Stimulated activated CD4-positive, alpha-beta T cell treated with anti-CD3 and anti-CD28 coated beads, Interleukin-4, amount 100 ng/mL, for 48 hours (primary cell): Measurements from ENCODE around the gene HSPA12A.

Source experiments
- DNase-seq, 2 donors: peaks; one replicate each; pipeline ENCODE4 v3.0.0-alpha.2; 2020; ENCODE audit warnings: low read depth in 2 of 2

Gene HSPA12A, protein sequence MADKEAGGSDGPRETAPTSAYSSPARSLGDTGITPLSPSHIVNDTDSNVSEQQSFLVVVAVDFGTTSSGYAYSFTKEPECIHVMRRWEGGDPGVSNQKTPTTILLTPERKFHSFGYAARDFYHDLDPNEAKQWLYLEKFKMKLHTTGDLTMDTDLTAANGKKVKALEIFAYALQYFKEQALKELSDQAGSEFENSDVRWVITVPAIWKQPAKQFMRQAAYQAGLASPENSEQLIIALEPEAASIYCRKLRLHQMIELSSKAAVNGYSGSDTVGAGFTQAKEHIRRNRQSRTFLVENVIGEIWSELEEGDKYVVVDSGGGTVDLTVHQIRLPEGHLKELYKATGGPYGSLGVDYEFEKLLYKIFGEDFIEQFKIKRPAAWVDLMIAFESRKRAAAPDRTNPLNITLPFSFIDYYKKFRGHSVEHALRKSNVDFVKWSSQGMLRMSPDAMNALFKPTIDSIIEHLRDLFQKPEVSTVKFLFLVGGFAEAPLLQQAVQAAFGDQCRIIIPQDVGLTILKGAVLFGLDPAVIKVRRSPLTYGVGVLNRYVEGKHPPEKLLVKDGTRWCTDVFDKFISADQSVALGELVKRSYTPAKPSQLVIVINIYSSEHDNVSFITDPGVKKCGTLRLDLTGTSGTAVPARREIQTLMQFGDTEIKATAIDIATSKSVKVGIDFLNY

DNA sequence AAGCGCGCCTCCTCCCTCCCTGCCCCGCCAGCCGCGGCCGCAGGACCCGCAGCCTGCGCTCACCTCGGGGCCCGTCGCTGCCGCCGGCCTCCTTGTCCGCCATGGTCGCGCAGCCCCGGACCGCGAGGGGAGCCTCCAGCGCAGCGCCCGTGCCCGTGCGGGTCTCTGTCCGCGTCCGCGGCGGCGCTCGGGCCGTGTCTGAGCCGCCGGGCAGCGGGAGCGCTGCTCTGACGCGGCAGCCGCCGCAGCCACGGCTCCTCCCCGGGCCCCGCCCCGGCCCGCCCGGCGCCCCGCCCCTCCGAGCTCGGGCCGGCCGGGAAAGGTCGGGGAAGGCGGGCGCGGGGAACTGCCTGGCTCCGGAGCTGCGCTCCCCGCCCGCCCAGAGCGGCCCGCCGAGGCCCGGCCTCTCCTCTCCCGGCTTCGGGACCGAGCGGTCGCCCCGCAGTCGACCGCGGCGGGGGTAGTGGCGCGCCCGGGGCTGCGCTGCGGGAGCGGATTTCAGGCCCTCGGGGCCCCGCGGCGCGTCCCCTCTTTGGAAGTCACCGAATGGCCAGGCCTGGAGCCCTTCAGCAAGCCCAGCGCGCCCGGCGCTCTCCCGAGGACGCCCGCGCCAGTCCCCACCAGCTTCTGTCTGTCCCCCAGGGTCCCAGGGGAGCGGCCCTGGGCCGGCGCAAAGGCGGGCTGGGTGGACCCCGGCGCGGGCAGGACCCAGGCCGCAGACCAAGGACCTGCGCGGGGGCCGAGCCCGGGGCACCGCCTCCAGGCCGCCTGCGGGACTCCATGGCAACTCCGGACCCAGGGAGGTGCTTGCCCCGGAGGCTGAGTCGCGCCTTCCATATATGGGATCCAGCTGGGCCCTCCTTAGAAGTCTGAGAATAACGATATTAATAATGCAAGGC lies at the start of gene HSPA12A:
Gene HSPA12A (minus strand): TSS at position 200 of the 899 bp plus-strand sequence. CDS start 97 bp downstream, at position 103.
- peak; percentile 44 for DNase-seq

DNA sequence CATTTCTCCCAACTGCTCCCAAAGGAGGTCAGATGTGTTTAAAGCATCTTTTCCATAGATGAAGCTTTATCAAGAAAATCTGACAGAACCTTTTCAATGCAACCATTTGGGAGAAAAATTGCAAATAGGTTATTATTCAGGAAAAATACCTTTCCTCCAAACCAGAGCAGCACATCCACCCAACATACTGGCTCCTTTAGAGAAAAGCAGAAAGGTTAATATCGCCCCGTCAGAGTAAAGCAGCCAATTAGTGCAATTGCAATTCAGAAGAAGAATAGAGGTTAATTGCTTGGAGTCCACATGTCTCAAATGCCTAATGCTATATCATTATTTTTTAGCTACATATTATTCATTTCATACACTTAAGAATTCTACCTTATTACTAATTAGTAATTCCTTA lies 48.9 kb upstream of the HSPA12A start:
- no peak for DNase-seq

DNA sequence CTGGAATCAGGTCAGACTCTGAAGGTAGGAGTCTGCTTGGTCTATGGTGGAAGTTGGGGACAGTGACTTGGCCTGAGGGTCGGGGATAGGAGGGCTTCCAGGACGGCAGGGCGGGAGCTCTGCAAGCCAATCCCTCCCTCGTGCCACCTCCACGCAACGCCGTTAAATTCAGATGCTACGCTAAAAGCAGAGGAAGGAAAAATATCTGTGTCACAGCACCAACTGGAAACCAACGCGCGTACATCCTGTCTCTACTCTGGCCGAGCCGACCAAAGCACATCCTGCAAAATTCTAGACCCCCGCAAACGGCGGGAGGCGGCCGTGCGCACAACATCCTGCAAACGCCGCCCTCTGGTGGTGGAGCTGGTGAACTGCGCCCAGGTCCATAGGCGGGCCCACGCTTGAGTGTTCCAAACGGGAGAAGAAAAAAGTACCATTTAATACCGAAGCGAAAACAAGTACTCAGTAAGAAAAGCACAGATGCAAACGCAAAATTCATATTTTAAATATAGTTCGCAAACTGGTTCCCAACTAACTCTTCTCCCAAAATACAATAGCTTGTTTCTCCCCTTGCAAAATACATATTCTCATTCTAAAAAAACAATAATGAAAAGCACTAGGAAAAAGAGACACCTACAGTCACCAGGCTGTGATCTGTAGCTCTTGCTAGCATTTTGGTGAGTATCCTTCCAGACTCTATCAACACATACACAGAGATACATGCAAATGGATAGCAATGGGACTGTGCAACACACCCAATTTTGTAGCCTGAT lies 45.7 kb upstream of the HSPA12A start:
- peak; percentile 57 to 67 for DNase-seq

DNA sequence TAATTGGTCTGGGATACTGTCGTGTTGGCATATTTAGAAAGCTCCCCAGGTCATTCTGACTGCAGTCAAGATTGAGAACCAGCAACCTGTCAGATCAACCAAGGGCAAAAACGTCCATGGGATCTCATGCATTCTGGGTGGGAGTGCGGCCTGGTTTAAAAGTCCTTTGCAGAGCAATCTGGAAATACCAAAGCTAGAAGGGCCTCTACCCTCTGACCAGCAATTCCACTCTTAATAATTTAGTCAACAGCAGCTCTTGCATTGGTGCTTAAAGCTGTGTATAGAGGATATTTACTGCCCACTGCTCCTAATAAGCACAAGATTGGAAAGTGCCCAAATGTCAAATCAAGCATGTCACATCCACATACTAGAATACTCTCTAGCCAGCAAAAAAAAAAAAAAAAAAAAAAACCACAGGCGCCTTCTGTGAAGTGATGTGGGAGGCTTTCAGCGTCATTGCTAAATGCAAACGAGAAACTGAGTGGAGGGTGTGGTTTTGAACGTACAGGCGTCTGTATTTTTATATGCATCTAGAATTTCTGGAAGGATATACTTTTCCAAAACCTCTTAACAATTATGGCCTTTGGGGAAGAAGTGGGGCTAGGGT lies 44.8 kb upstream of the HSPA12A start:
- DNase-seq = no peak

DNA sequence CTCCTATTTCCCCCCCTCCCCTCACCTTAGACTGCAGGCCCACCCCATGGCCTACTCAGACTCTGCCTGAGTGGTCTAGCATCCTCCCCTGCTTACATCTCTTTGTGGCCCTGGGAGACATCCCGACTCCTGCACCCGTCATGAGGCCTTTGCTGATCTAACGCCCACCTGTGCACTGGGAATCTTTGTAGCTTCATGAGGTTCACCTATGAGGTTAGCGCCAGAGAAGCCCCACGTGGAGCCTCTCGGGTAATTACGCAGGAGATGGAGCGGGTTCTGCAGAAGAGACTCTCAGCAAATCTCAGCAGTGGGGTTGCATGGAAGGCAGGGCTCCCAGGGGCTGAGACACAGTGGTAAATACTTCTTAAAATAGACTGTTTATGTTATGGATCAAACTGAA lies 43.5 kb upstream of the HSPA12A start:
- DNase-seq = no peak

DNA sequence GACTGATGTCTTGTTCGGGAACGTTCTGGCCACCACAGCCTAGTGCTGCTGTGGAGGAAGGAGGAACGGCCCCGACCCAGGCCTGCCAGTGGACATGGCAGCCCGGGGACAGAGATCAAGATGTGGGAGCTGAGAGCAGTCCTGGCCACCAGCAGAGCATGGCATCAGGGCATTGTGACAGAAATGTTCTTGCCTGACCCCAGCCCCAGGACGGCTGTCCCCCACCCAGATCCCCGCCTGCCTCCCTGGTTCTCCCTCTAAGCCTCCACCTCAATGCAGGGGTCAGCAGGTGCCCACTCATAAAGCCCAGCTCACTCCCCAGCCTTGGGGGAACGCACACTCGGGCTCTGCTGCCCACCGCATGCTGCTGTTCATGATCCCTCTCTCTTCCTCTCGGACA lies 42.9 kb upstream of the HSPA12A start:
- no peak for DNase-seq

DNA sequence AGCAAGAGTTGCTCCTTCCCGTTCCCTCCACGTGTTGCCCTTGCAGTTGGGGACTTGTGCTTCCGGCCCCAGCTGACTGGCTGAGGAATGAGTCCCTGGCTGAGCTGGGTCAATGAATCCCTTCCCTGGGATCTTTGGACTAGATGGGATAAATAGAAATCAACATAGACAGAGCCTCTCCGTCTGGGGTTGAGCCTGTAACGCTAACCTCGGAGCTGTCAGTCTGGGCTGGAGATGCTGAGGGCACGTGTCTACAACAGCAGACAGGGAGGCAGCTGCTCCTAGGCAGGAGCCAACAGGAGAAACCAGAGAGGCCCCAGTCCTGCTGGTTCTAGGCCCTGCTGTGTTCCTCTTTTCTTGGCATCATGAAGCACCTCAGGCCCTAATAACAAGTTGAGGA lies 42.3 kb upstream of the HSPA12A start:
- no peak for DNase-seq

DNA sequence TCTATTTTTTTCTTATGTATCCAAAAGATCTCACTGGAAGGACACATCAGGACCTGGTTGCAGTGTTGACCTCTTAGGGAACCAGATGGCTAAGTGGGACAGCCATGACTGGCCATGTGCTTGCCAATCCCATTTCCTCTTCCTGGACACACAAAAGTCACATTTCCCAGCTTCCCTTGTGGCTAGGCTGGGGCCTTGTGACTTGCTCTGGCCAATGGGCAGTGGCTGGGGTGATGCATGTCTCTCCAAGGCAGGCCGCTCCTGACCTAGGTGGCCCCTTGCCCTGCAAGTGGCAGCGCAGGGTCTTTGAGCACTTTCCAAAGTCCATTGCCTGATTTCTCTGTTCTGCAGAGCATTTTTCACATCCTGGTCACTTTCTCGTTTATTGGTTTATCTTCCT lies 41.7 kb upstream of the HSPA12A start:
- DNase-seq = no peak

DNA sequence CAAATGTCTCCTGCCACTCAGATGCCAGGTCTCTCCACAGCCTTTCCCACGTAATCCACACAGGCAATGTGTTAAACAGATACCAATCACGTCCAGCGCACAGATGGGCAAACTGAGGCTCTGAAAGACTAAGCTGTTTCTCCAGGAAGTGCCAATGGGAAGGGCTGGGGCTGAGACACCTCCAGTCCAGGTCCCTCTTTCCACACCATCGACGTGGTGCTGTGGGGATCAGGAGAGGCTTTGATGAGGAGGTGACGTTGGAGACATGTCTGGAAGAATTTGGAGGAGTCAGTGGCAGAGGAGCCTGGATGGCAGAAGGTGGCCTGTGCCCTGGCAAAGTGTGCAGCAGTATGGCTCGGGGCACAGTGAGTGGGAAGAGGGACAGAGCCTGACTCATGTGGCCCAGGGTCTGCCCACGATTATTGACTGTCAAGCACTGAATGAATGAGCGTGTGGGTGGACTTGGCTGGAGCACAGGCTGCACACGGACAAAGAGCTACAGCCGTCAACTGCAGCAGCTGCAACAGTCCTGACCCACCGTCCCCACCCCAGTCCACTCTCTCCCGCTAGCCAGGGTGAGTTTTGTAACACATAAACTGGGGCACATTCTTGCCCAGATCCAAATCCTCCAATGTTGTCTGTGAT lies 40.8 kb upstream of the HSPA12A start:
- no peak for DNase-seq

DNA sequence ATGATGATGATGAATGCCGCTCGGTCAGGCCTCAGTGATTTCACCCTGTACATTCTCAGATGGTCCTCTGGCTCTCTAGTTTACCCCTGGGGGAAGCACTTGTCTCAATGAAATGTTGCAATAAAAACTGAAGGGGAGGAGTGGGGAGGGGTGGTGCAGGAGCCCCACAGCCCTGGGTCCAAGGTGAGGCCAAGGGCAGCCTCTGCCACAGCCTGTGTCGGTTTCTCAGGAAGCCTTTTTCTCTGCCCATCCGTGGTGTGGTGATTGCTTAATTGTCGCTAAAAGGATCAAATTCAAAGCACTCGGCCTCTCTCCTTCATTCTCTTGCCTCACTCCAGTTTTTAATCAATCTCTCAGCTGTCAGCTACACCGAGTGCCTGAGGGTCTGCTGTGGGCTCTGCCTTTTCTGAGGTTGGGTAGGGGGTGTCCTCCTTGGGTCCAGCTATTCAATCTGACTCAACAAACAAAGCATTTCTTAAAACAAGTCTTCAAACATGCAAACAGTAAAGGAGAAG lies 39.1 kb upstream of the HSPA12A start:
- DNase-seq = no peak

DNA sequence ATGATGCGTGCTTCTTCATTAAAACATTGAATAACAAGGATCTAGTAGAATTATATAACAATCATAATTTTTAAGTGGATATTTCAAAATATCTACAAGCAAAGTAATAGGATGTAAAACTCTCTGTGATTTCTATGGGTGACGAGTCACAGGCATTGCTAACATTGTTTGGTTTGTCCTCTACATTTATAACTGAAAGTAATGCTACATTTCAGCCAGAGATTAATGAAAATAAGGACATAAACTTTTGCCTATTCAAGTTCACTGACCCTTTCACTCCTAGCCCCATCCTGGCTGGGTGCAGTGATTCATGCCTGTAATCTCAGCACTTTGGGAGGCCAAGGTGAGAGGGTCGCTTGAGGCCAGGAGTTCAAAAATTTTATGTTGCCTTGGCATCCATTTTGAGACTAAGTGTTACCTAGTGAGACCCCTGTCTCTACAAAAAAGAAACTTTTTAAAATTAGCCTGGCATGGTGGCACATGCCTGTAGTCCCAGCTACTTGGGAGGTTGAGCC lies 38.4 kb upstream of the HSPA12A start:
- no peak for DNase-seq

DNA sequence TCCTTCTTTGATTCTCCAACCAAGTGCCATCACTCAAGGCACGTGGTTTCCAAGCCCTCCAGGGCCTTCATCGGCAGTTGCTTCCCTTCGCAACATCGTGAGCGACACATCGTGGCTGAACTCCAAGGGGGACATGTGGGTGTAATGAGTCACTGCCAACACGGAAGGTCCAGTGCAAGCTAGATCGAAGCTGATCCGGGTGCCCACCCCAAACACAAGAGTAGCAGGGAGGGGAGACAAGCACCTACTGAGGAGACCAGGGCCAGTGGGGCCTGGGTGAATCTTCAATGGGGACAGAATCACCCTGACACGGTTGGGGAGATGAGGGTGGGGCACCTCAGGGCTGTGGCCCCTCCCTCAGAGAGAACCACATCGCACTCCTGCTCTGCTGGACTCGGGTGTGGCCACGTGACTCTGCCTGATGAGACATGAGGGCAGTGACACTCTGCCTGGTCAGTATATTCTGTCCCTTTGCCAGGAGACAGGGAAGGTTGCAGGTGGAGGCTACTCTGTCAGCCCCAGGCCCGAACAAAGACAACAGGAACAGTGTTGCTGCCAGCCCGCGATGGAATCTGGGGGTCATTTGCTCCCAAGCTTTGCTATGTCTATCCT lies 36.8 kb upstream of the HSPA12A start:
- no peak for DNase-seq

DNA sequence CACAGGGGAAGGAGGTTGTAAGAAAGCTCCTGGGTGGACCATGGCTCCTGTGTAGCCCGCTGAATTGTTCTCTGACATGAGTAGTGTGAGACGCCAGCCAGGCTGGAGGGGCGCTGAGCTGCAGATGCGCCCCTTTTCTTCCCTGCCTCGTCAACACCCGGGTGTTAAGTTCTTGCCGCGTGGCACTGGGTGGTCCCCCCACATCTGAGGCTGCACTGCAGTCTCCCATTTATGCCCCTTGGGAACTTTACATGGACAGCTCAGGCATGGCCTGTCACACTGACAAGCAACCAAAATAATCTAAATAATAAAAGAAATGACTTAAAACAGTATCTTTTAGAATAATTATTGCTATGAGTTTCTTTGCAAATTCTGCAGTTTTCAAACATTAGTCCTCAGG lies 34.6 kb upstream of the HSPA12A start:
- DNase-seq = no peak

DNA sequence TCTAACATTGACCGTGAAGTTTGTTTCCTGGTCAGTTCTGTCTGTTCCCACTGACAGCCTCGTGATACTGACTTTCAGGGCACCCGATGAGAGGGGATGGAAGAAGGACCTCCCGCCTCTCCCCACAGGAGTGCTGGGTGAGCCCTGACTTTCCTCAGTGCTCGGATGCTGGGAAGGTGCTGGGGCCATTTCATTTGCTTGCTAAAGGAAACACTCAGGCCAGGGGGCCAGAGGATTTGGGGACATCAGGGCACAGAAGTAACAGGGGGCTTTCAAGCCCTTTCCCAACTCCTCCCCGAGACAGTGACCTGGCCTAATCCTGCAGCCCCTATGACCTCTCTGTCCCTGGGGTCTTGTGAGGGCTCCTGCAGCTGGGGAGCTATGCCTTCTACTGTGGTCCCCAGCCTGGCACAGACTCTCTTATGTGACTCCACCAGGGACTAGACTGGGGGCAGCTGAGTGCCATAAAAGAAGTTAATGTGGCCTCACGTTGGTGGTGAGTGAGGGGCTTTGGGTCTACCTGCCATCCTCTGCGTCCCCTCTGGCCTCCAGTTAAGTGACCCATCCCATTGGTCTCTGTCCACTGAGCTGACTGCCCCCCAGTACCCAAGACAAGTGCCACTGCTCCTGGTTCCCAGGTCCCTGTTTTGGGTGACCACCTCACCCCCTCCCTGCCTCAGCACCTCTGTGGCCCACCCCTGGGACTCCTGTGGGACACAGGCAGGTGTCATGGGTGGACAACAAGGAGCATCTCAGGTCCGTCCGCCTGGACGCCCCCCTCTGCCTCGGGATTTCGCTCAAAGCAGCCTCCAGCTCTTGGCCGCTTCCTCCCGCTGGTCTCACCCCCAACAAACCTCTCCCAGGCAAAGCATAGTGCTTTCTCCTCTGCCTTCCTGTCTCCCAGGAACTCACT lies 33.4 kb upstream of the HSPA12A start:
- DNase-seq = no peak

DNA sequence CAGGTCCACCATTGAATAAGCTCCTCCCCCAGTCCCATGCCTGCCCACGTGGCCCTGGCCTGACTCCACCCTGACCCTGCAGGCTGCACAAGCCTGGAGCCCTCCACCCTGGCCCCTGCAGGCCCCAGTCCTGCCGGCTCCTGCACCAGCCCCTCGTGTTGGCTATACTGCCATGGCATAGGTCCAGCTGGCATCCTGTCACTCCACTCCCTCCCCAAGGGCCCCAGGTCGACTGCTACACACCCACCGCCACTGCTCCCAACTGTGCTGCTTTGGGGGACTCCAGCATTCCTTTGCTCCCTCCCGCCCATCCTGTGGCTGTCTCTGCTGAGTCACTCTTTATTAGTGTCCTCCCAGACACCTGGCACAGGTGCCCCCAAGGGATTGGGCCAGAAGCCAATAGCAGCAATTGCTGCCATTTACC lies 32.4 kb upstream of the HSPA12A start:
- DNase-seq = no peak

DNA sequence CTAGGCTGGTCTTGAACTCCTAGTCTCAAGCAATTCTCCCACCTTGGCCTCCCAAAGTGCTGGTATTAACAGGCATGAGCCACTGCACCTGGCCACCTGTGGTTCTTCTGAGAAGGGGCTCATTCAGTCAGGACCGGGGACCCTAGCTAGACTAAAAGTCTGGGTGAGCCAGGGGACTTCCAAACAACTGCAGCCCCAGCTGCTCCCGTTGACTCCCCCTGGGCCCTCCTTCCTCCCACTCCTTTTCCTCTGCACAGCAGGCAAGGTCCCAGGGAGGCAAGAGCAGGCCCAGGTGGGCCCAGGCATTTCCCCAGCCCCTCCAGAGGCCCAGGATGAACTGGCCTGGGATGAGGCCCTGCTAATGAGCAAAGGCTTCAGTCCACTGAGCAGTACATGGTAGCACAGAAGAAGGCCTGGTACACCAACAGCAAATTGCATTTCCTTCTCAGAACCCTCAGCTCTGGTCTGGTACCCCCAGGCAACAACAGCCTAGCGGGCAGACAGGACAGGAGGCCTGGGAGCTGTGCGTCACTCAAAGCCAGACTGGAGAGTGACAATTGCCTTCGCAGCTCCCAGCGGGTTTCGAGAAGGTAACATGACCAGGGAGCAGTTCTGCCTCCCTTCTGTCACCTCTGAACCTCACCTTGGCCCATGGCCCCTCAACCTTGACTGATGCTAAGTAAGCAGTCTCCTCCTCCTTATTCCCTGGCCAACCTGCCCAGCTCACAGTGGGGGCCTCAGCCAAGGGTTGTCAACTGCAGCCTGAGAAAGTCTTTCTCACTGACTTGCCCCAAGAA lies 30.7 kb upstream of the HSPA12A start:
- no peak for DNase-seq

DNA sequence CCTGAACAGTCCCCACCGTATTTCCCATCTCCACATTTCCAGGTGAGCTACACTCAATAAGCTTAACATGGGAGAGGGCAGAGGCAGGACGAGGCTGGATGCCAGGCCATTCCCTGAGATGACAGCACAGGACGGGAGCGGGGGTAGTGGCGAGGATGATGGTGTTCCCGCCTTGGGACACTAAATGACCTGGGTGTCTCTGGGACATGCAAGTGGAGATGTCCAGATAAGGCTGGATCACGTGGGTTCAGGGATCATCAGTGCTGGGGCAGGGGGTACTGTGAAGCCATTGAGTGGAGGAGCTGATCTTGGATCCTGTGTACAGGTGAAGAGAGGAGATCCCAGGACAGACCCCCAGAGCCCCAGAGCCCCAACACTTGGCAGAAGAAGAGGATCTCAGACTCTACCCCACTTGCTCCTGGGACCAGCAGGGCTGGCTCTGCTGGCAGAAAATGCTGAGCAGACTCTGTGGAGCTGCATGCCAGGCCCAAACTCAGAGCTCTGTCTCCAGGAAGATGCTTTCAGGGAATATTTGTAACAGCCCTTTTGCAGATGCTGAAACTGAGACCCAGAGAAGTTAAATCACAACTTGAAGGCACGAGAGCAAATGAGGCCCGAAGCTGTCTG lies 29.7 kb upstream of the HSPA12A start:
- DNase-seq = no peak
